ENCODE results near the gene SPOPL. TPM values are rescaled to one million over a fixed set of nuclear protein-coding genes. Genes with fewer than 3 reads are reported as not detected.

Gene SPOPL
- total RNA-seq, 3 donors from 2014 or later (not counting 1 experiment from before 2014, with no cell fraction given), result 32.2 to 35.9 (median 33.8) TPM

- H3K27me3 ChIP-seq (ENCODE audit: control insufficient read depth, insufficient read depth, low read length), result no peaks in the 10 kb centered on the region
- ATAC-seq (no peak), DNase-seq (no peak)
- no peak overlapping the region for H3K27ac Mint-ChIP-seq
- WGBS (ENCODE audit: insufficient coverage), result 94% methylated on average over 3 of the region's 3 CpGs
- no peak overlapping the region for H3K4me3 Mint-ChIP-seq
- TF ChIP-seq, protein P1, sequence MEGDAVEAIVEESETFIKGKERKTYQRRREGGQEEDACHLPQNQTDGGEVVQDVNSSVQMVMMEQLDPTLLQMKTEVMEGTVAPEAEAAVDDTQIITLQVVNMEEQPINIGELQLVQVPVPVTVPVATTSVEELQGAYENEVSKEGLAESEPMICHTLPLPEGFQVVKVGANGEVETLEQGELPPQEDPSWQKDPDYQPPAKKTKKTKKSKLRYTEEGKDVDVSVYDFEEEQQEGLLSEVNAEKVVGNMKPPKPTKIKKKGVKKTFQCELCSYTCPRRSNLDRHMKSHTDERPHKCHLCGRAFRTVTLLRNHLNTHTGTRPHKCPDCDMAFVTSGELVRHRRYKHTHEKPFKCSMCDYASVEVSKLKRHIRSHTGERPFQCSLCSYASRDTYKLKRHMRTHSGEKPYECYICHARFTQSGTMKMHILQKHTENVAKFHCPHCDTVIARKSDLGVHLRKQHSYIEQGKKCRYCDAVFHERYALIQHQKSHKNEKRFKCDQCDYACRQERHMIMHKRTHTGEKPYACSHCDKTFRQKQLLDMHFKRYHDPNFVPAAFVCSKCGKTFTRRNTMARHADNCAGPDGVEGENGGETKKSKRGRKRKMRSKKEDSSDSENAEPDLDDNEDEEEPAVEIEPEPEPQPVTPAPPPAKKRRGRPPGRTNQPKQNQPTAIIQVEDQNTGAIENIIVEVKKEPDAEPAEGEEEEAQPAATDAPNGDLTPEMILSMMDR (IDR thresholded peaks at IDR 0.05), result no peak
- H3K36me3 ChIP-seq (ENCODE audit: control insufficient read depth, insufficient read depth, low read length), result no peaks in the 10 kb centered on the region
- H3K4me1 ChIP-seq (ENCODE audit: control insufficient read depth, insufficient read depth, low read length), result no peaks in the 10 kb centered on the region
- H3K9me3 ChIP-seq (ENCODE audit: control insufficient read depth, insufficient read depth, low read length), result no peaks in the 10 kb centered on the region
- no peaks in the 10 kb centered on the region for H3K4me1 Mint-ChIP-seq
- peaks cover 0 to 2% of the 10 kb centered on the region in 2 donors for H3K9me3 Mint-ChIP-seq
- H3K27ac ChIP-seq (ENCODE audit: low read length), result no peak overlapping the region
- H3K27me3 Mint-ChIP-seq (ENCODE audit: low read depth in 2 of 2), result peaks cover 0 to 3% of the 10 kb centered on the region in 2 donors
- no peak overlapping the region for H3K4me3 ChIP-seq (ENCODE audit: low read length)
- H3K36me3 Mint-ChIP-seq, result no peaks in the 10 kb centered on the region
- intact Hi-C loops (cut with micrococcal nuclease), result no loop called here
Measured at GRCh38 chr2:138621139-138621538, 119.6 kb downstream of the SPOPL start.

- ATAC-seq (no peak), DNase-seq (no peak)
- intact Hi-C loops (cut with micrococcal nuclease), result no loop called here
- WGBS (ENCODE audit: insufficient coverage), result 20% methylated on average over 3 of the region's 3 CpGs
- H3K27ac ChIP-seq (ENCODE audit: low read length), result no peak overlapping the region
- TF ChIP-seq, protein P1 (IDR thresholded peaks at IDR 0.05), result no peak
- no peaks in the 10 kb centered on the region for H3K4me1 Mint-ChIP-seq
- no peaks in the 10 kb centered on the region for H3K36me3 ChIP-seq (ENCODE audit: control insufficient read depth, insufficient read depth, low read length)
- H3K27ac Mint-ChIP-seq, result no peak overlapping the region
- no peaks in the 10 kb centered on the region for H3K27me3 ChIP-seq (ENCODE audit: control insufficient read depth, insufficient read depth, low read length)
- no peak overlapping the region for H3K4me3 Mint-ChIP-seq
- H3K27me3 Mint-ChIP-seq (ENCODE audit: low read depth in 2 of 2), result peaks cover 0 to 3% of the 10 kb centered on the region in 2 donors
- no peaks in the 10 kb centered on the region for H3K4me1 ChIP-seq (ENCODE audit: control insufficient read depth, insufficient read depth, low read length)
- no peak overlapping the region for H3K4me3 ChIP-seq (ENCODE audit: low read length)
- no peaks in the 10 kb centered on the region for H3K9me3 ChIP-seq (ENCODE audit: control insufficient read depth, insufficient read depth, low read length)
- H3K9me3 Mint-ChIP-seq, result peaks cover 0 to 2% of the 10 kb centered on the region in 2 donors
- H3K36me3 Mint-ChIP-seq, result no peaks in the 10 kb centered on the region
Measured at GRCh38 chr2:138622613-138623012, 121.0 kb downstream of the SPOPL start.
